Prostate gland (tissue), 2 donors: ENCODE measurements around the gene GATA5.

Experiments
- CTCF ChIP-seq, 4 experiments: fragments of 200-600 bp in 2 of 4; fragments of 450-650 bp in 2 of 4; sonication (generic) in 2 of 4; IDR thresholded peaks; 1 replicate in 3 of 4; 2 replicates in 1 of 4; pipeline ENCODE4 v1.5.1; 2016 to 2019; ENCODE audit warnings: antibody characterized with exemption in 4 of 4, mild to moderate bottlenecking in 2 of 4, moderate library complexity in 2 of 4
- POLR2A ChIP-seq: fragments of 450-650 bp; IDR thresholded peaks from one replicate; pipeline ENCODE4 v1.6.1; 2016; ENCODE audit warnings: antibody characterized with exemption, mild to moderate bottlenecking
- POLR2AphosphoS5 ChIP-seq: sonication (generic); formaldehyde crosslinking; IDR thresholded peaks from one replicate; pipeline ENCODE4 v1.6.1; 2017; ENCODE audit warnings: antibody characterized with exemption

GRCh38 chr20:62466806-62467537, 8.8 kb downstream of the GATA5 start:
- no peak for TF ChIP-seq CTCF (IDR thresholded peaks at IDR 0.05)
- no peak for TF ChIP-seq POLR2A
- no peak for TF ChIP-seq POLR2AphosphoS5
